Amygdala (tissue), 56 donors: ENCODE data around the gene MARS1.

Experiments
- DNase-seq, 56 donors: peaks; one replicate each; lab custom pipeline; 2025; lab: John Stamatoyannopoulos, UW

MARS1 gene

GRCh38 chr12:57456737-57457490 lies 31.0 kb upstream of the MARS1 start:
- no peak for DNase-seq

GRCh38 chr12:57458665-57459054 lies 29.2 kb upstream of the MARS1 start:
- DNase-seq: no peak

DNA sequence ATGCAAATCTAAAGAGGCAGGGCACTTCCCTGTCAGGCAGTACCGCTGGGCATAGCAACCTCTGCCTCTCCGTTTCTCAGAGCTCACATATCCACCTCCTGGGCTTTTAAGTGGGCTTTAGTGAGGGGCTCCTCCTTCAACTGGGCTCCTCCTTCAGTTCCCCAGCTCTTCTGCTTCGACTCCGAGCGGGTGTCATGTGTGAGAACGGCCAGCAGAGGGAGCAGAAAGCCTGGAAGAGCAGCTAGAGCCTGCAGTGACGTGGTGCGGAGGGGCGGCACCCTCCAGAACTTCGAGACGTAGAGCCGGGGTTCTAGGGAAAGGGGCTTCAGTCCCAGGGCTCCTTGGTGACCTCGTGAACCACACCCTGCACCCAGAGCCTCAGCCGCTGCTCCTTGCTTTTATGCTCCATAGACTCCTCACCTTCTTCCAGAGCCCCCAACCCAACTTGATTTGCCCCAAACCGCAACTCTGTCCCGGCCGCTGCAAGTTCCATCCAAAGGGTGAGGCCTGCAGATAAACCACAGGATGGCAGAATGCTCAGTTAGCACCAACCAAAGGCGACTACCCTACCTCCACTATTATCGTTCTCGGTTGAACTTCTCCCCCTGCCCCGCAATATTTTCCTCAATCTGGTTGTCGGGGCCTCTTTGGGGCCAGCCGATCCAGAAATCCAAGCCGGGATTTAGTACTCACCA lies 28.7 kb upstream of the MARS1 start:
- DNase-seq: peak; percentile 17 to 93 (median 82)

DNA sequence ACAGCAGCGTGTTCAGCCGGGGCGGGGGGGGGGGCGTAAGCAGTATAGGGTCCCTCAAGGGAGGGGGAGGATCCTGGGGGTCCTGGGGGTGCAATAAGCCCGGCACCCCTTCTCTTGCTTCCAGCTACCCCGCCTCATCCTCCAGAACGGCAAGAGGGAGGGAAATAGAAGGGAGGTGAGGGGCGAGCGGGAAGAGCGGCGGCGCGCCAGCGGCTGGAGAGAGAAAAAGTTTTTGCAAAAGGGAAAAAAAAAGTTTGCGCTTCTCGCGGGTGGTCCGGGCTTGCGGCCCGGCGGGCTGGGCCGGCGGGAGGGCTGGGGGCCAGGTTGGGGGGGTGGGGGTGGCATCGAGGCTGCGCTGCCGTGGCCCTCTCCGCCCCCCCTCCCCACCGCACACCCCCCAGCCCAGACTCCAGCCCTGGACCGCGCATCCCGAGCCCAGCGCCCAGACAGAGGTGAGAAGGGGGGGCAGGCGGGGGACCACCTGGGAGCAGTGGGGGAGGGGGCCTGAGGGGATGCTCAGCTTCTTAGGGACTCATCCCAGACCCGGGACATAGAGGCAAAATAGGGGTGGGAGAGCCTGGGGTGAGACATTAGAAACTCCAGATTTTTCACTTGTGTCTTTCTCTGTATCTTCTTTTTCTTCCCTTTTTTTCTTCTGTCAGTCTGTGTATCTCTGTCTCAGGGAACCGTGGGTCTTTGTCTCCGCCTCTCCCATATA lies 28.0 kb upstream of the MARS1 start, which contains the start of gene GLI1:
Gene GLI1, plus strand, starts transcription at position 36 of the 718 bp plus-strand sequence. CDS start 3,907 bp downstream, outside the sequence.
- peak in 1 of 56 donors; percentile 54 for DNase-seq

DNA sequence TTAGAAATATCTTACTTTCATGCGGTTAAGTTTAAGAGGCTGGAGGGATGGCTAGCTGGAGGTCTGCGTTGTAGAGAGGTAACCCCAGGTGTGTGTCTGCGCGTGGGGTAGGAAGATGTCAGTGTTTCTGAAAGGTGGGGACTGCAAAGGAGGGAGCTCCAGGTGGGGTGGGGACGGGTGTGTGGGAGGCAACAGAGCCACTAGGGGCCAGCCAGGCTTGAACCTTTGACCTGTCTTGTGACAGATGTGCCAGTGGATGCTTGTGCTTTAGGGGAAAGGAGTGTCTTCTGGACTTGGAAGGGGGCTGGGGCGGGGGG lies 27.4 kb upstream of the MARS1 start:
- DNase-seq: no peak

DNA sequence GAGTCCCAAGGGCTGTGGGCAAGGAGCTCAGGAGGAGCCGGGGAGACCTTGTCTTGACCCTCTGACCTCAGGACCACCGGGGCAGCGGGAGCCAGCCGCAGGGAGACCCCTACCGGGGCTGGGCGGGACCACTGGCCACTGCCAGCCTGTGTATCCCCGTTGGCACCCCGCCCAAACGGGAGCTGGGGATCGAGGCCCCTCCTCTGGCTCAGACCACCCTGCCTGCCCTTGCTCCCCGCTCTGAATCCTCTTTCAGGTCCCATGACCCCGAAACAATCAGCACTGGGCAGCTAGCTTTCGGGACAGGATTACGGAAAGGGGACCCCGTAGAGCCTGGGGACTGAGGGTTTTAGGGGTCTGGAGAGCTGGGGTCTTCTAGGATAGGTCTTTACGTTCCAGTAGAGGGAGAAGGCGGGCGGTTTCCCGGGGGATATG lies 27.0 kb upstream of the MARS1 start:
- DNase-seq: peak in 2 of 56 donors; percentile 10 to 18

GRCh38 chr12:57461276-57461916 lies 26.5 kb upstream of the MARS1 start:
- DNase-seq: peak in 14 of 56 donors; percentile 7 to 48 (median 26)

- DNase-seq: peak in 1 of 56 donors; percentile 49
Observed at GRCh38 chr12:57461917-57462250, 26.0 kb upstream of the MARS1 start.

- peak in 52 of 56 donors; percentile 10 to 81 (median 48) for DNase-seq
Observed at GRCh38 chr12:57462251-57462911, 25.5 kb upstream of the MARS1 start.

DNA sequence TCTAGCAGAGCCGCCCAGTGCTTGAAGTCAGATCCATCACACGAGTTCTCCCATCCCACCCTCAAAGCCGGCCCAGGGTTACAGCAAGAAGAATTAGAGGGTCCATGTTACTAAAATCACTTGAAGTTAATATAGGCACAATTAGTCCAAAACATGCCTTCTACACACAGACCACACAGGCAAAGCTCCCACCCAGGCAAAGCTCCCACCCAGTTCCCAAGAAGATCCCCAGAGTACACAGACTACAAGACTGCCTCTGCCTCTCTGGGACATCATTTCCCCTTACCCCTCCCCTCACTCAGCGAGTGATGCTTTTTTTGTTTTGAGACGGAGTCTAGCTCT lies 25.0 kb upstream of the MARS1 start:
- peak in 1 of 56 donors; percentile 31 for DNase-seq

DNA sequence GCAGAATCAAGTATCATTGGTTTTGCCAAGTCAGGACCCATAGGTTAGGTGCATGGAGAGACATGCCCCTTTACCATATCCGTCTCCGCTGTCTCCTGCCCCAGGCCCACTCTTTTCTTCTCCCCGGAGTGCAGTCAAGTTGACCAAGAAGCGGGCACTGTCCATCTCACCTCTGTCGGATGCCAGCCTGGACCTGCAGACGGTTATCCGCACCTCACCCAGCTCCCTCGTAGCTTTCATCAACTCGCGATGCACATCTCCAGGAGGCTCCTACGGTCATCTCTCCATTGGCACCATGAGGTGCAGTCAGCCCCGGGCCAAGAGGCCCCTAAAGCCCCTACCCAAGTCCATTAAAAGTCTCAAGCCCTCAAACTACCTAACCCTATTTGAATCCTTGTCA lies 23.3 kb upstream of the MARS1 start:
- no peak for DNase-seq

DNA sequence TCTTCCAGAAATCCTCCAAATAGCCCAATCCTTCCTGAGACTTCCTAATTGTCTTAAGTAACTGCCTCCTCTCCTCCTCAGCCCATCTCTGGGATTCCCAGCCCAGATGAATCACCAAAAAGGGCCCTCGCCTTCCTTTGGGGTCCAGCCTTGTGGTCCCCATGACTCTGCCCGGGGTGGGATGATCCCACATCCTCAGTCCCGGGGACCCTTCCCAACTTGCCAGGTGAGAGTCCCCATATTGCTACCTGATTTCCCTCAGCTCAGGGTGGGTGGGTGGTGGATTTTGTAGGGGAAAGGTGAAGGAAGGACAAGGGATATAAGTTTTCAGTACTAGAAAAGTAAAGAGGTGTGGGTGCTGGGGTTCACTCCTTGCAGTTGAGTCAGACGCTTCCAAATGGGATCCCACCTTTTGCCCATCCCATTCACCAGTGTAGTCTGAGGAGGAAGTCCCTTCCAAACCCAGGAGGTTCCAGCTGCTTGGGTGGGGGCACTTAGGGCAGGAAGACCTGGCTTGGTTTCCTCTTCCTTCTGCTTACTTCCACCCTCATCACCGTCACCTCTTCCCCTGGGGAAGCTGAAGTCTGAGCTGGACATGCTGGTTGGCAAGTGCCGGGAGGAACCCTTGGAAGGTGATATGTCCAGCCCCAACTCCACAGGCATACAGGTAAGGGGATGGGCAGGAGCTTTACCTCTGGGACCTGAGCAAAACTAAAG lies 22.7 kb upstream of the MARS1 start:
- no peak for DNase-seq

DNA sequence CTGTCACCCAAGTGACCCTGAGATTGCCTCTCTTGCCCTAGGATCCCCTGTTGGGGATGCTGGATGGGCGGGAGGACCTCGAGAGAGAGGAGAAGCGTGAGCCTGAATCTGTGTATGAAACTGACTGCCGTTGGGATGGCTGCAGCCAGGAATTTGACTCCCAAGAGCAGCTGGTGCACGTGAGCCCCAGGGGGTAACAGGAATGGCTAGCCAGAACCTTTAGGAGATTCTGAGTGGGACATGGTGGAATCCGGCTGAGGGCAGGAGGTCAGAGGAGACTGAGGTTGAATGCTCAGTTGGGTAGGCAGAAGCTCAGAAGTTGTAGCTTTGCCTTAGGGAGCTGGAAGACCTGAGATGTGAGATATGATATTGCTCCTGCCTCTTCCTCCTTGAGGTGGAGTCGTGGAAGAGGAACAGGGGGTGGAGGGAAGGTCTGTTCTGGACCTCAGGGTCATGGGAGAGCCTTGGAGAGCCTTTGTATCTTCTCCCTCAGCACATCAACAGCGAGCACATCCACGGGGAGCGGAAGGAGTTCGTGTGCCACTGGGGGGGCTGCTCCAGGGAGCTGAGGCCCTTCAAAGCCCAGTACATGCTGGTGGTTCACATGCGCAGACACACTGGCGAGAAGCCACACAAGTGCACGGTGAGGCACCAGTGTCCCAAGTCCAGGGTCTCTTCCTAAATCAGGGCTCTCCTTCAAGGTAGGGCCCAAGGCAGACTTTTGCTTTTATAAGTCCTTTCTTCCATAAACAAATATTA lies 21.9 kb upstream of the MARS1 start:
- no peak for DNase-seq

DNA sequence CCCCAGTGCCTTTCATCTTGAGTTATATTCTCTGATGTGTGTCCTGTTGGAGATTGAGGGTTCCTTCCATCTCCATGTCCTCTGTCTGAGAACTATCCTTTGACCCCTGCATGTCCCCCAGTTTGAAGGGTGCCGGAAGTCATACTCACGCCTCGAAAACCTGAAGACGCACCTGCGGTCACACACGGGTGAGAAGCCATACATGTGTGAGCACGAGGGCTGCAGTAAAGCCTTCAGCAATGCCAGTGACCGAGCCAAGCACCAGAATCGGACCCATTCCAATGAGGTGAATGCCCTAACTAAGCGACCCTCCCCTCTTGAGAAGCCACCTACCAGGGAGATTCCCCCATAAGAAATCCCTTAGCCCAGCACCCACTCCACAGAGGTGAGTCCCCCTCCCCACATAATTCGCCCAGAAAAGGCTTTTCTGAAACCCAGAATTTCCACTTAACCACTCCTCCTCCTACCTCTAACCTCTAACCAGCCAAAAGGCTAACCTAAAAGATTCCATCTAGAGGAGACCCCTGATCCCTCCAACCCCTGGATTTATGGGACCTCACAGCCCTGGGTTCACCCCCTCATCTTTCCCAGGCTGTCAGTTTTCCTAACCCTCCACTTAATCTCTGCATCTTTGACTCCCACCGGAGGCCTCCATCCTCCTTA lies 20.5 kb upstream of the MARS1 start:
- no peak for DNase-seq

GRCh38 chr12:57467915-57468314 lies 20.0 kb upstream of the MARS1 start:
- DNase-seq: no peak

DNA sequence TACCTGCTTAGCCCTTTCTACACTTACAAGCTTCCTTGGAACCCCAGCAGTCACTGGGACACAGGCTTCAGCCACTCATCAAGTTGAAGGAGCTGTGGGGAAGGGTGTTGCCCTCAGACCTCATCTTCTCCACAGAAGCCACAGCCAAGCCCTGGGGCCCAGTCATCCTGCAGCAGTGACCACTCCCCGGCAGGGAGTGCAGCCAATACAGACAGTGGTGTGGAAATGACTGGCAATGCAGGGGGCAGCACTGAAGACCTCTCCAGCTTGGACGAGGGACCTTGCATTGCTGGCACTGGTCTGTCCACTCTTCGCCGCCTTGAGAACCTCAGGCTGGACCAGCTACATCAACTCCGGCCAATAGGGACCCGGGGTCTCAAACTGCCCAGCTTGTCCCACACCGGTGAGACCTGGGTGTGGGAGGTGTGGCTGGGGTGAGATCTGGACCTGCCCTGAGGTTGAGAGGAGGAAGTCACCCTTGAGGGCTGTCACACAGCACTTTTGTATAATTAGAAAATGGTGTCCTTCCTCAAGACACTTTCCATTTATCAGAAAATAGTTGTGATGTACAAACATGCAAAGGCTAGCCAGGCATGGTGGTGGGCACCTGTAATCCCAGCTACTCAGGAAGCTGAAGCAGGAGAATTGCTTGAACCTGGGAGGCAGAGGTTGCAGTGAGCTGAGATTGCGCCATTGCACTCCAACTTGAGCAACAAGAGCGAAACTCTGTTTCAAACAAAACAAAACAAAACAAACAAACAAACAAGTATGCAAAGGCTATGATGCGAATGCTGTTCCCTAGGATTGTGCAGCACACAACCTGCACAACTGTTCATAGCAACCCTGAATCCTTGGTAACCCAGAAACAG lies 18.3 kb upstream of the MARS1 start:
- DNase-seq: no peak

GRCh38 chr12:57470286-57470969 lies 17.4 kb upstream of the MARS1 start:
- no peak for DNase-seq
